OCI-LY1 (cell line): ENCODE results near the gene GAS1.

Experiments used
- CTCF ChIP-seq: fragments of 200-600 bp; sonication (generic), shearing (Covaris generic); IDR thresholded peaks from 2 replicates; pipeline ENCODE4 v1.5.1; 2017; ENCODE audit warnings: mild to moderate bottlenecking, antibody characterized with exemption, low read length, moderate library complexity, mixed read lengths
- EZH2 ChIP-seq: fragments of 200-600 bp; sonication (generic), shearing (Covaris generic); IDR thresholded peaks from 2 replicates; pipeline ENCODE4 v1.8.0; 2017; ENCODE audit warnings: borderline replicate concordance, mixed run types, mild to moderate bottlenecking, antibody characterized with exemption, low read length, moderate library complexity, mixed read lengths

- no peak for TF ChIP-seq CTCF
- TF ChIP-seq EZH2: no peak
Observed at GRCh38 chr9:86965636-86966395, 18.5 kb upstream of the GAS1 start.
